GM23338 (cell line): ENCODE data around the gene AHR. TPM values are rescaled to one million over a fixed set of nuclear protein-coding genes. Genes with fewer than 3 reads are reported as not detected.

Experiments
- ATAC-seq: fragments of 200-7000 bp; cut with Tn5 transposase; 3 replicates; pipeline ENCODE4 v1.9.1; 2020
- DNase-seq: peaks from one replicate; pipeline ENCODE4 v3.0.0-alpha.2; 2015; ENCODE audit warnings: low spot score
- H2AFZ ChIP-seq: fragments of 200-600 bp; sonication (generic); 2 replicates; pipeline ENCODE4 v1.8.0; 2016; ENCODE audit warnings: antibody characterized with exemption, mild to moderate bottlenecking, moderate library complexity
- H3F3A ChIP-seq: fragments of 200-600 bp; sonication (generic); replicated peaks from 2 replicates; pipeline ENCODE4 v1.8.0; 2017; ENCODE audit warnings: antibody characterized with exemption, mixed run types, low read depth
- H3K27ac ChIP-seq: fragments of 200-600 bp; sonication (generic); 2 replicates; pipeline ENCODE4 v1.6.1; 2016; ENCODE audit warnings: low read depth
- H3K27me3 ChIP-seq: fragments of 200-600 bp; sonication (generic); 2 replicates; pipeline ENCODE4 v1.8.0; 2016; ENCODE audit warnings: mild to moderate bottlenecking, mixed run types, moderate library complexity; ENCODE audit not compliant: insufficient read depth
- H3K36me3 ChIP-seq: fragments of 200-600 bp; sonication (generic); 2 replicates; pipeline ENCODE4 v1.8.0; 2016; ENCODE audit warnings: mild to moderate bottlenecking; ENCODE audit not compliant: insufficient read depth
- H3K4me1 ChIP-seq: fragments of 200-600 bp; sonication (generic); 2 replicates; pipeline ENCODE4 v1.8.0; 2016; ENCODE audit warnings: mild to moderate bottlenecking, moderate library complexity; ENCODE audit not compliant: insufficient read depth
- H3K4me2 ChIP-seq: fragments of 200-600 bp; sonication (generic); 2 replicates; pipeline ENCODE4 v1.7.1; 2017; ENCODE audit warnings: mixed run types
- H3K4me3 ChIP-seq: fragments of 200-600 bp; sonication (generic); 2 replicates; pipeline ENCODE4 v1.6.1; 2016; ENCODE audit warnings: mixed run types
- H3K79me2 ChIP-seq: fragments of 200-600 bp; sonication (generic); replicated peaks from 2 replicates; pipeline ENCODE4 v1.8.0; 2017; ENCODE audit warnings: mild to moderate bottlenecking; ENCODE audit not compliant: insufficient read depth
- H3K9me2 ChIP-seq: fragments of 200-600 bp; sonication (generic); 2 replicates; pipeline ENCODE4 v1.8.0; 2017; ENCODE audit not compliant: insufficient read depth
- H4K20me1 ChIP-seq: fragments of 200-600 bp; sonication (generic); replicated peaks from 2 replicates; pipeline ENCODE4 v1.8.0; 2017; ENCODE audit warnings: mild to moderate bottlenecking; ENCODE audit not compliant: insufficient read depth
- H3K27ac Mint-ChIP-seq: 2 replicates; pipeline ENCODE4 v1.8.0; 2020; ENCODE audit warnings: inconsistent platforms, mild to moderate bottlenecking, moderate library complexity, mixed read lengths
- H3K27me3 Mint-ChIP-seq: 3 replicates; pipeline ENCODE4 v1.8.0; 2022; ENCODE audit warnings: low read depth, mild to moderate bottlenecking, moderate library complexity, mixed read lengths, inconsistent platforms; ENCODE audit not compliant: insufficient read depth, poor library complexity
- H3K36me3 Mint-ChIP-seq: 3 replicates; pipeline ENCODE4 v1.8.0; 2021; ENCODE audit warnings: low read depth, mild to moderate bottlenecking, inconsistent platforms, moderate library complexity, mixed read lengths
- H3K4me1 Mint-ChIP-seq: 3 replicates; pipeline ENCODE4 v1.8.0; 2020; ENCODE audit warnings: mild to moderate bottlenecking, inconsistent platforms, mixed read lengths
- H3K4me3 Mint-ChIP-seq: 3 replicates; pipeline ENCODE4 v1.8.0; 2021; ENCODE audit warnings: moderate library complexity, mild to moderate bottlenecking, inconsistent platforms, mixed read lengths
- H3K9me3 Mint-ChIP-seq: 3 replicates; pipeline ENCODE4 v1.8.0; 2020; ENCODE audit warnings: moderate library complexity, mild to moderate bottlenecking, inconsistent platforms, mixed read lengths
- CREB1 ChIP-seq: fragments of 250-450 bp; sonication (Bioruptor Pico); IDR thresholded peaks from 2 replicates; pipeline ENCODE4 v1.5.0; 2020; ENCODE audit warnings: low read depth, mild to moderate bottlenecking, moderate library complexity
- CTCF ChIP-seq, 2 experiments: fragments of 200-600 bp in 1 of 2; sonication (generic) in 1 of 2; conservative IDR thresholded peaks; 2 replicates each; pipeline versions ENCODE4 v1.5.1 to v1.6.1; 2016 to 2017; ENCODE audit warnings: antibody characterized with exemption in 2 of 2, low read depth in 2 of 2, mild to moderate bottlenecking in 2 of 2, moderate library complexity in 1 of 2
- ETS1 ChIP-seq: IDR thresholded peaks from 2 replicates; pipeline ENCODE4 v1.6.1; 2016; ENCODE audit warnings: antibody characterized with exemption
- ZNF462 ChIP-seq: fragments of 250-450 bp; sonication (Bioruptor Pico); IDR thresholded peaks from 2 replicates; pipeline ENCODE4 v1.5.0; 2020; ENCODE audit warnings: mild to moderate bottlenecking, moderate library complexity
- polyA plus RNA-seq: library from polyadenylated mRNA; unstranded; fragments of >200 nt; fragmentation: Nextera tagmentation; extraction: Ambion mirVana; gene quantifications from 2 replicates; pipeline ENCODE4 v1.2.1, GENCODE V29; 2016
- total RNA-seq: library from RNA; depleted of rRNA; stranded (reverse); fragments of >200 nt; shearing (Covaris generic); gene quantifications from 2 replicates; pipeline ENCODE4 v1.2.3, GENCODE V29; 2014

Gene AHR
- total and polyA plus RNA-seq, 2 experiments from 2014 or later, result 3.4 to 14.9 TPM

GRCh38 chr7:17342756-17343155 is 44.3 kb downstream of the AHR start (continued):
- TF ChIP-seq ZNF462 (no peak), CTCF (conservative IDR thresholded peaks at IDR 0.05; ENCODE audit: low read depth in 2 of 2) (no peak), CREB1 (CRISPR knock-in tag) (no peak)

GRCh38 chr7:17347401-17347800 is 48.9 kb downstream of the AHR start:
- peaks cover 10% of the 10 kb centered on the region; the same call in 2 of the 3 replicates for H3K4me1 Mint-ChIP-seq
- no peak for DNase-seq
- TF ChIP-seq ETS1 (no peak), ZNF462 (no peak)

More at GRCh38 chr7:17347401-17347800, 48.9 kb downstream of the AHR start:
- Mint-ChIP-seq H3K27me3 (peaks cover 2% of the 10 kb centered on the region), H3K9me3 (peaks cover 25% of the 10 kb centered on the region), H3K27ac (no peak overlapping the region), H3K4me3 (no peak overlapping the region), H3K36me3 (peaks cover 28% of the 10 kb centered on the region)
- H3K36me3 ChIP-seq, result no peaks in the 10 kb centered on the region
- no peak overlapping the region for H3K27ac ChIP-seq
- H4K20me1 ChIP-seq, result no peaks in the 10 kb centered on the region
- H3F3A ChIP-seq, result no peaks in the 10 kb centered on the region
- no peaks in the 10 kb centered on the region for H3K9me2 ChIP-seq
- no peak for ATAC-seq
- no peak overlapping the region for H2AFZ ChIP-seq
- H3K4me3 ChIP-seq, result no peak overlapping the region
- H3K79me2 ChIP-seq, result no peaks in the 10 kb centered on the region; the same call in 1 of the 2 replicates
- H3K4me2 ChIP-seq, result no peak overlapping the region
- H3K4me1 ChIP-seq, result no peaks in the 10 kb centered on the region
- H3K27me3 ChIP-seq, result no peaks in the 10 kb centered on the region
